Frontal cortex (tissue), 4 donors: ENCODE results near the gene SNX2. TPM values are rescaled to one million over a fixed set of nuclear protein-coding genes. Genes with fewer than 3 reads are reported as not detected.

Source experiments
- DNase-seq, 2 donors: peaks; one replicate each; pipeline ENCODE4 v3.0.0; 2012; ENCODE audit warnings: low spot score in 2 of 2
- FAIRE-seq: peaks from 2 replicates; lab custom pipeline; 2012; peaks lifted over from hg19 to GRCh38; lab: Jason Lieb, UNC
- total RNA-seq: library from RNA; depleted of rRNA; stranded (reverse); fragments of >200 nt; gene quantifications from one replicate; pipeline ENCODE4 v1.2.3, GENCODE V29; 2014
- donor health status: control.
- donor health status: control.
- donor health status: control.

SNX2 gene
- total RNA-seq, 1 donor from 2014 or later, result 49.7 TPM

- FAIRE-seq (no peak), DNase-seq (no peak)
Observed at GRCh38 chr5:122766130-122766529, 8.8 kb upstream of the SNX2 start.

- no peak for FAIRE-seq
Observed at GRCh38 chr5:122770477-122770876, 4.4 kb upstream of the SNX2 start.

GRCh38 chr5:122772446-122772845, 2.4 kb upstream of the SNX2 start:
- FAIRE-seq (no peak), DNase-seq (no peak)

More at GRCh38 chr5:122770477-122770876, 4.4 kb upstream of the SNX2 start:
- DNase-seq, result no peak

GRCh38 chr5:122773619-122774018, 1.3 kb upstream of the SNX2 start:
- no peak for DNase-seq
- FAIRE-seq, result no peak

- no peak for FAIRE-seq
- DNase-seq, result no peak
Observed at GRCh38 chr5:122774519-122774860, 390 bp upstream of the SNX2 start.

GRCh38 chr5:122775550-122776542, 966 bp downstream of the SNX2 start:
- FAIRE-seq, result no peak
- DNase-seq, result no peak

- no peak for DNase-seq
- FAIRE-seq, result no peak
Observed at GRCh38 chr5:122778157-122778556, 3.3 kb downstream of the SNX2 start.

GRCh38 chr5:122779451-122779850, 4.6 kb downstream of the SNX2 start:
- FAIRE-seq, result no peak
- DNase-seq, result no peak

- FAIRE-seq (no peak), DNase-seq (no peak)
Observed at GRCh38 chr5:122780296-122780695, 5.4 kb downstream of the SNX2 start.

- DNase-seq (no peak), FAIRE-seq (peak; percentile 73)
Observed at GRCh38 chr5:122781465-122781864, 6.6 kb downstream of the SNX2 start.

GRCh38 chr5:122785294-122785693, 10.4 kb downstream of the SNX2 start:
- DNase-seq (no peak), FAIRE-seq (no peak)

- FAIRE-seq (no peak), DNase-seq (no peak)
Observed at GRCh38 chr5:122788371-122788770, 13.5 kb downstream of the SNX2 start.

GRCh38 chr5:122788996-122789395, 14.1 kb downstream of the SNX2 start:
- DNase-seq (no peak), FAIRE-seq (no peak)

- FAIRE-seq (no peak), DNase-seq (no peak)
Observed at GRCh38 chr5:122789461-122790171, 14.7 kb downstream of the SNX2 start.

GRCh38 chr5:122790354-122791103, 15.6 kb downstream of the SNX2 start:
- FAIRE-seq, result no peak
- DNase-seq, result no peak

GRCh38 chr5:122805481-122805880, 30.6 kb downstream of the SNX2 start:
- FAIRE-seq, result no peak
- no peak for DNase-seq

GRCh38 chr5:122810405-122810804, 35.5 kb downstream of the SNX2 start:
- DNase-seq, result no peak
- no peak for FAIRE-seq

GRCh38 chr5:122815218-122815767, 40.4 kb downstream of the SNX2 start:
- FAIRE-seq, result peak; percentile 34
- no peak for DNase-seq

- FAIRE-seq (no peak), DNase-seq (no peak)
Observed at GRCh38 chr5:122816756-122817155, 41.9 kb downstream of the SNX2 start.

GRCh38 chr5:122831984-122832383, 57.1 kb downstream of the SNX2 start:
- no peak for FAIRE-seq
- DNase-seq, result no peak
